NCI-H2081 (cell line): ENCODE measurements around the gene PRKAB2.
"Not testable (repeated sequence)": the region's sequence is repeated elsewhere in the genome, so short reads cannot be mapped to it uniquely, and the experiment has no call there.

Experiments used
- DNase-seq, 2 experiments: peaks; one replicate each; lab custom pipeline; 2025; lab: John Stamatoyannopoulos, UW

PRKAB2 gene

DNA sequence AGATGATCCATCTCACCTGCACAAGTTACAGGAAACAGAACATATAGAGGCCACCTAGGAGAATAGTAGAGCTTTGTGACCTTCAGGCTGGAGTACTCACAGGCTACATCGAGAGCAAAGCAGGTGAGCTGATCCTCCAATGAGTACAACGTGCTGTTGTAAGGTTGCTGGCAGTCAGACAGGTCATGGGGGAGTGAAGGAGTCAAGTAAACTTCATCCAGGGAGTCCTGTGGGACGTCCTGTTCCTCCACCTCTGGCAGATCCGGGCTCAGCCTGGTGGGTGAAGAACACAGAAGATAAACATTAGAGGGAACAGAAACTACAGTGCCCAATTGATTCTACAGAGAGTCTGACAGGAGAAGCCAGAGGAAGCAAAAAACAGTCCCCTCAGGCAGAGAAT is 62.5 kb downstream of the PRKAB2 start:
- DNase-seq, result no peak

DNA sequence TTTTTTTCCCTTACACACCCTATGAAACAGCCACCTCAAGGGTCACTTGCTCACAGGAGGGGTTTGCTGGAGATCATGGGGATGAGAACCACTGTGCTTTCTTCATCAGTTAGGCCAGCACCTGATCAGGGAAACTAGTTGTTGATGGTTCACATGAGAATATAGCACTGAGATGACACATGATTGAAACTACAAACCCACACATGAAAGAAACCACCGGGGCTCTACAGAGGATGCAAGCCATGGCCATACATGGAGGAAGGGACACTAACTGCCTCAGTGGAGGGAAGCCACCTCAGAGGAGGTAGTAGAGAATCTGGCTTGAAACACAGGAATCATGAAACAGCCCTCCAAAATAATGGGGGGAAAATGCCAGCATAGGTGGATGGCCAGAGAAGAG is 63.2 kb downstream of the PRKAB2 start:
- DNase-seq, result no peak

DNA sequence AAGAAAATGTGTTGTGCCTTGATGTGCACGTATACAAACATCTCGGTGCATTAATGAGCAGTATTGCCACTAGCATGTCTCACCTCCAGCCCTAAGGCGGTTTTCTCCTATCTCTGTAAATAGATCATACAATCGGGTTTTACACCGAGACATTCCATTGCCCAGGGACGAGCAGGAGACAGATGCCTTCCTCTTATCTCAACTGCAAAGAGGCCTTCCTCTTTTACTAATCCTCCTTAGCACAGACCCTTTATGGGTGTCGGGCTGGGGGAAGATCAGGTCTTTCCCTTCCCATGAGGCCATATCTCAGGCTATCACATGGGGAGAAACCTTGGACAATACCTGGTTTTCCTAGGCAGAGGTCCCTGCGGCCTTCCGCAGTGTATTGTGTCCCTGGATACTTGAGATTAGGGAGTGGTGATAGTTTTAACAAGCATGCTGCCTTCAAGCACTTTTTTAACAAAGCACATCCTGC is 65.8 kb downstream of the PRKAB2 start:
- not testable (repeated sequence) for DNase-seq

DNA sequence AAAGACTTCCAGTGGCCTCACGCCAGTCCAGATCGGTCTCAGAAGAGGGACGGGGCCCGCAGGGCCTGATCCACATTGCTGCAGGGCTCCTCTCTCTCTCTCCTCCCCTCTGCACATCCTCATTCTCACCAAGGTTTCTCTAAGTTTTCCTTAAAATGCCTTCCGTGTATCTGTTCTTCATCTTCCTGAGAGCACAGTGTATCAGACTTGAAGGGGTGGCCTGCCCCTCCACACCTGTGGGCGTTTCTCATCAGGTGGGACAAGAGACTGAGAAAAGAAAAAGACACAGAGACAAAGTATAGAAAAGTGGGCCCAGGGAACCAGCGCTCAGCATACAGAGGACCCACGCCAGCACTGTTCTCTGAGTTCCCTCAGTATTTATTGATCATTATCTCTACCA is 66.4 kb downstream of the PRKAB2 start:
- DNase-seq, result no peak
